Measurements from ENCODE around the gene ZNF385C.

DNA sequence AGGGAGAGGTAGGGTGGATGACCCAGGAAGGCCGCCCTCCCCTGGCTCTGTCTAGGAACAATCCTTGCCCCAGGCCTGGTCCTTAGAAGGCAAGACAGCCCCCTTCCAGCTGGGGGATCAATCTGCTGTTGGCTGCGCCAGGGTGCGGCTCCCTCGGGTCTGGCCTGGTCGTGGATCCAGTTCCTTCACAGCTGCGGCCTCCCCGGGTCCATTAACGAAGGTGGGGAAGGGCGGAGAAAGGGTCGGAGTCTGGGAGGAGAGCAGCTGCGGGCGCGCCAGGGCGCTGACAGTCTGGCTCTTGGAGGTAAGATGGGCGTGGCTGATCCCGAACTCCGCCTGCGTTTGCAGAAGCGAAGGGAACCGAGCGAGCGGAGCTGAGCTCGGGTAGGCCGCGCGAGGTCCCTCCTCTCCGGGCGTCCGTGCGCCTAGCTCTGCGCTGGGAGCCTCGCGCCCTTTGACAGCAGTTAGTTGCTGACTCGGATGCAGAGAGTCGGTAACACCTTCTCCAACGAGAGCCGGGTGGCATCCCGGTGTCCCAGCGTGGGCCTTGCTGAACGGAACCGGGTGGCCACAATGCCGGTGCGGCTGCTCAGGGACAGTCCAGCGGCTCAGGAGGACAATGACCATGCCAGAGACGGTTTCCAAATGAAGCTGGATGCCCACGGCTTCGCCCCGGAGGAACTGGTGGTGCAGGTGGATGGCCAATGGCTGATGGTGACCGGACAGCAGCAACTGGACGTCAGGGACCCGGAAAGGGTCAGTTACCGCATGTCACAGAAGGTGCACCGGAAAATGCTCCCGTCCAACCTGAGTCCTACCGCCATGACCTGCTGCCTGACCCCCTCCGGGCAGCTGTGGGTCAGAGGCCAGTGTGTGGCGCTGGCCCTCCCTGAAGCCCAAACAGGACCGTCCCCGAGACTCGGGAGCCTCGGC lies 24.4 kb upstream of the ZNF385C start, which contains the start of gene HSPB9:
- TF ChIP-seq, protein P1, sequence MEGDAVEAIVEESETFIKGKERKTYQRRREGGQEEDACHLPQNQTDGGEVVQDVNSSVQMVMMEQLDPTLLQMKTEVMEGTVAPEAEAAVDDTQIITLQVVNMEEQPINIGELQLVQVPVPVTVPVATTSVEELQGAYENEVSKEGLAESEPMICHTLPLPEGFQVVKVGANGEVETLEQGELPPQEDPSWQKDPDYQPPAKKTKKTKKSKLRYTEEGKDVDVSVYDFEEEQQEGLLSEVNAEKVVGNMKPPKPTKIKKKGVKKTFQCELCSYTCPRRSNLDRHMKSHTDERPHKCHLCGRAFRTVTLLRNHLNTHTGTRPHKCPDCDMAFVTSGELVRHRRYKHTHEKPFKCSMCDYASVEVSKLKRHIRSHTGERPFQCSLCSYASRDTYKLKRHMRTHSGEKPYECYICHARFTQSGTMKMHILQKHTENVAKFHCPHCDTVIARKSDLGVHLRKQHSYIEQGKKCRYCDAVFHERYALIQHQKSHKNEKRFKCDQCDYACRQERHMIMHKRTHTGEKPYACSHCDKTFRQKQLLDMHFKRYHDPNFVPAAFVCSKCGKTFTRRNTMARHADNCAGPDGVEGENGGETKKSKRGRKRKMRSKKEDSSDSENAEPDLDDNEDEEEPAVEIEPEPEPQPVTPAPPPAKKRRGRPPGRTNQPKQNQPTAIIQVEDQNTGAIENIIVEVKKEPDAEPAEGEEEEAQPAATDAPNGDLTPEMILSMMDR (IDR thresholded peaks at IDR 0.05), result peak in 1 of 7 experiments; percentile 11
- peak; percentile 64 to 79 (median 70) for TF ChIP-seq POLR2A (IDR thresholded peaks at IDR 0.05)

Data from body of pancreas (tissue), 4 donors.